SK-N-SH (cell line): ENCODE data around the gene HID1. TPM values are rescaled to one million over a fixed set of nuclear protein-coding genes. Genes with fewer than 3 reads are reported as not detected.

ENCODE experiments used
- CTCF ChIA-PET: fragments of 300-600, 350-600 bp; formaldehyde crosslinking; extraction: SDS; loops from one replicate; lab custom pipeline; 2021; lab: Yijun Ruan, JAX
- POLR2A ChIA-PET: fragments of 350-600 bp; sonication (Branson Sonifier 250); formaldehyde crosslinking; extraction: SDS; loops from one replicate; lab custom pipeline; 2020; ENCODE audit warnings: antibody characterized with exemption, inconsistent platforms; lab: Yijun Ruan, JAX
- DNase-seq: peaks from one replicate; pipeline ENCODE4 v3.0.0; 2012
- H2AFZ ChIP-seq: fragments of 200-600 bp; sonication (generic); 2 replicates; pipeline ENCODE4 v1.8.1; 2016; ENCODE audit warnings: antibody characterized with exemption, mild to moderate bottlenecking, low read depth
- H3F3A ChIP-seq: fragments of 200-600 bp; sonication (generic); replicated peaks from 2 replicates; pipeline ENCODE3; 2016; ENCODE audit warnings: antibody characterized with exemption, mild to moderate bottlenecking; ENCODE audit not compliant: insufficient read depth
- H3K27ac ChIP-seq, 2 experiments: fragments of 200-500 bp in 1 of 2; fragments of 200-600 bp in 1 of 2; sonication (Bioruptor generic) in 1 of 2; sonication (generic), shearing (Covaris generic) in 1 of 2; 2 replicates each; pipeline versions ENCODE4 v1.5.1 to v1.6.1; 2014 to 2016; ENCODE audit warnings: low read depth in 2 of 2, inconsistent platforms in 1 of 2, low read length in 1 of 2, mild to moderate bottlenecking in 1 of 2, mixed read lengths in 1 of 2
- H3K27me3 ChIP-seq: fragments of 200-600 bp; sonication (generic), shearing (Covaris generic); 2 replicates; pipeline ENCODE4 v1.6.1; 2016; ENCODE audit warnings: mixed run types; ENCODE audit not compliant: insufficient read depth
- H3K36me3 ChIP-seq, 2 experiments: fragments of 200-500 bp in 1 of 2; fragments of 200-600 bp in 1 of 2; sonication (Bioruptor generic) in 1 of 2; sonication (generic) in 1 of 2; replicated peaks in 1 of 2; 2 replicates each; pipeline versions ENCODE3 to v1.5.1; 2014 to 2016; ENCODE audit warnings: low read length in 1 of 2, mild to moderate bottlenecking in 1 of 2; ENCODE audit not compliant: insufficient read depth in 2 of 2, control insufficient read depth in 1 of 2
- H3K4me1 ChIP-seq, 2 experiments: fragments of 200-500 bp in 1 of 2; fragments of 200-600 bp in 1 of 2; sonication (Bioruptor generic) in 1 of 2; sonication (generic), shearing (Covaris generic) in 1 of 2; 2 replicates each; pipeline versions ENCODE4 v1.5.1 to v1.6.1; 2014 to 2016; ENCODE audit warnings: low read depth in 1 of 2, low read length in 1 of 2, mixed run types in 1 of 2; ENCODE audit not compliant: insufficient read depth in 2 of 2, control insufficient read depth in 1 of 2
- H3K4me2 ChIP-seq: fragments of 200-600 bp; sonication (generic), shearing (Covaris generic); 2 replicates; pipeline ENCODE4 v1.6.1; 2017; ENCODE audit warnings: mixed run types
- H3K4me3 ChIP-seq, 2 experiments: fragments of 200-500 bp in 1 of 2; fragments of 200-600 bp in 1 of 2; sonication (Bioruptor generic) in 1 of 2; sonication (generic), shearing (Covaris generic) in 1 of 2; 2 replicates each; pipeline versions ENCODE4 v1.5.1 to v1.8.1; 2014 to 2016; ENCODE audit warnings: low read depth in 2 of 2, inconsistent platforms in 1 of 2, low read length in 1 of 2, mild to moderate bottlenecking in 1 of 2, mixed read lengths in 1 of 2, moderate library complexity in 1 of 2
- H3K79me2 ChIP-seq: fragments of 200-600 bp; sonication (generic); 2 replicates; pipeline ENCODE4 v1.8.1; 2017; ENCODE audit warnings: mild to moderate bottlenecking; ENCODE audit not compliant: insufficient read depth
- H3K9ac ChIP-seq: fragments of 200-600 bp; sonication (generic); 2 replicates; pipeline ENCODE4 v1.6.1; 2017; ENCODE audit warnings: mixed run types
- H3K9me2 ChIP-seq: fragments of 200-600 bp; sonication (generic); 2 replicates; pipeline ENCODE4 v1.6.1; 2017; ENCODE audit warnings: mixed run types
- H3K9me3 ChIP-seq: fragments of 200-600 bp; sonication (generic); 2 replicates; pipeline ENCODE4 v1.6.1; 2017; ENCODE audit warnings: mixed run types, mild to moderate bottlenecking, moderate library complexity
- H4K20me1 ChIP-seq: fragments of 200-600 bp; sonication (generic); 2 replicates; pipeline ENCODE4 v1.6.1; 2017; ENCODE audit warnings: mild to moderate bottlenecking, mixed run types; ENCODE audit not compliant: insufficient read depth
- CHD2 ChIP-seq: fragments of 150-350 bp; IDR thresholded peaks from 2 replicates; pipeline ENCODE4 v1.6.1; 2018; ENCODE audit warnings: low read length; ENCODE audit not compliant: partially characterized antibody
- CTCF ChIP-seq: fragments of 200-600 bp; sonication (generic); IDR thresholded peaks from 2 replicates; pipeline ENCODE4 v1.6.1; 2017; ENCODE audit warnings: antibody characterized with exemption, mild to moderate bottlenecking, moderate library complexity
- ELF1 ChIP-seq: IDR thresholded peaks from 2 replicates; pipeline ENCODE4 v1.4.0; 2012
- EP300 ChIP-seq, 2 experiments: IDR thresholded peaks; 2 replicates each; pipeline versions ENCODE4 v1.4.0 to v1.6.1; 2012; ENCODE audit warnings: borderline replicate concordance in 1 of 2, low read depth in 1 of 2, low read length in 1 of 2
- EZH2phosphoT487 ChIP-seq: fragments of 200-600 bp; sonication (generic); IDR thresholded peaks from 2 replicates; pipeline ENCODE4 v1.6.1; 2017; ENCODE audit warnings: low read depth, mixed run types, mild to moderate bottlenecking, antibody characterized with exemption, moderate library complexity, borderline replicate concordance
- FOXJ3 ChIP-seq: sonication (generic); formaldehyde crosslinking; IDR thresholded peaks from 2 replicates; pipeline ENCODE4 v1.5.1; 2020; ENCODE audit warnings: mild to moderate bottlenecking, missing genetic modification reagents
- FOXM1 ChIP-seq: IDR thresholded peaks from 2 replicates; pipeline ENCODE4 v1.4.0; 2012; ENCODE audit warnings: low read depth, mild to moderate bottlenecking
- JUND ChIP-seq: IDR thresholded peaks from 2 replicates; pipeline ENCODE4 v1.4.0; 2012
- MEF2A ChIP-seq: IDR thresholded peaks from 2 replicates; pipeline ENCODE4 v1.4.0; 2012; ENCODE audit warnings: low read depth, borderline replicate concordance
- NRF1 ChIP-seq: IDR thresholded peaks from 2 replicates; pipeline ENCODE4 v1.6.1; 2012; ENCODE audit warnings: low read depth, mild to moderate bottlenecking, low read length
- PBX3 ChIP-seq: IDR thresholded peaks from 2 replicates; pipeline ENCODE4; 2012
- POLR2AphosphoS5 ChIP-seq: IDR thresholded peaks from 2 replicates; pipeline ENCODE4 v1.6.1; 2012; ENCODE audit warnings: low read depth, low read length
- RAD21 ChIP-seq: IDR thresholded peaks from 2 replicates; pipeline ENCODE4 v1.6.1; 2012; ENCODE audit warnings: mild to moderate bottlenecking, low read length
- RCOR1 ChIP-seq: fragments of 150-350 bp; IDR thresholded peaks from 2 replicates; pipeline ENCODE4 v1.6.1; 2017; ENCODE audit warnings: antibody characterized with exemption, low read length
- RFX5 ChIP-seq: IDR thresholded peaks from 2 replicates; pipeline ENCODE4 v1.6.1; 2012; ENCODE audit warnings: mild to moderate bottlenecking, improper control_type of control experiment, low read length
- SIN3A ChIP-seq: IDR thresholded peaks from 2 replicates; pipeline ENCODE4 v1.6.1; 2012; ENCODE audit warnings: low read depth, mild to moderate bottlenecking, low read length, moderate library complexity, borderline replicate concordance
- SMC3 ChIP-seq: IDR thresholded peaks from 2 replicates; pipeline ENCODE4 v1.6.1; 2012; ENCODE audit warnings: low read depth, low read length, improper control_type of control experiment
- TAF1 ChIP-seq: IDR thresholded peaks from 2 replicates; pipeline ENCODE4 v1.6.1; 2012; ENCODE audit warnings: low read depth, mild to moderate bottlenecking, low read length, moderate library complexity, borderline replicate concordance
- USF1 ChIP-seq: IDR thresholded peaks from 2 replicates; pipeline ENCODE4 v1.4.0; 2012; ENCODE audit warnings: low read depth, borderline replicate concordance
- YY1 ChIP-seq: IDR thresholded peaks from 2 replicates; pipeline ENCODE4 v1.4.0; 2012; ENCODE audit warnings: low read depth, mild to moderate bottlenecking
- ZBTB33 ChIP-seq: IDR thresholded peaks from 2 replicates; pipeline ENCODE4 v1.4.0; 2012; ENCODE audit warnings: low read depth, borderline replicate concordance
- WGBS: methylation state at CpG from one replicate; pipeline ENCODE4 v1.1.6; 2017; ENCODE audit warnings: low lambda C conversion rate; 5-methylcytosine and 5-hydroxymethylcytosine counted together
- polyA plus RNA-seq, 3 experiments: library from polyadenylated mRNA; depleted of rRNA; stranded (reverse); fragments of >200 nt; gene quantifications; 2 replicates each; pipeline ENCODE4 v1.2.3, GENCODE V29; 2012

HID1 gene
- polyA plus RNA-seq, 1 of the 3 experiments (the other 2 are of a cell fraction), result 2.5 TPM

GRCh38 chr17:74961657-74962350 lies 10.8 kb downstream of the HID1 start:
- WGBS, result 21% methylated on average over 15 of the region's 23 CpGs
- no peaks in the 10 kb centered on the region for H3F3A ChIP-seq
- no peak overlapping the region for H2AFZ ChIP-seq

More at GRCh38 chr17:74961657-74962350, 10.8 kb downstream of the HID1 start:
- no peak for TF ChIP-seq FOXM1
- peak; percentile 93 for TF ChIP-seq SMC3
- peak; percentile 91 for TF ChIP-seq CTCF
- no peak for TF ChIP-seq YY1
- TF ChIP-seq EP300 (IDR thresholded peaks at IDR 0.05; ENCODE audit: borderline replicate concordance in 1 of 2, low read depth in 1 of 2, low read length in 1 of 2), result no peak
- no peak for TF ChIP-seq POLR2AphosphoS5
- no peak for TF ChIP-seq NRF1
- TF ChIP-seq RAD21, result peak; percentile 95
- TF ChIP-seq JUND, result no peak
- TF ChIP-seq ELF1, result no peak
- TF ChIP-seq USF1, result no peak
- TF ChIP-seq MEF2A, result no peak
- TF ChIP-seq SIN3A, result no peak
- TF ChIP-seq TAF1, result no peak
- TF ChIP-seq PBX3, result no peak
- no peak for TF ChIP-seq FOXJ3 (CRISPR knock-in tag)
- no peak for TF ChIP-seq CHD2
- TF ChIP-seq RCOR1, result peak; percentile 45; the same call in 1 of the 2 replicates
- no peak for TF ChIP-seq ZBTB33
- TF ChIP-seq EZH2phosphoT487, result no peak
- TF ChIP-seq RFX5, result peak; percentile 40; the same call in 1 of the 2 replicates
- no peaks in the 10 kb centered on the region for H3K36me3 ChIP-seq
- H3K9ac ChIP-seq, result no peak overlapping the region
- H3K4me3 ChIP-seq, result no peak overlapping the region
- CTCF ChIA-PET, result interaction anchor here (0.6 to 11.0 kb wide), 55 partner anchors 9 to 471 kb away, joined by 3 to 295 read pairs (median 6); partner anchors contain the start of genes ARMC7, ATP5PD, CDR2L and HID1
- DNase-seq, result peak; percentile 96
- H3K4me1 ChIP-seq, result no peaks in the 10 kb centered on the region; a peak in 1 of 4 replicates
- H3K4me2 ChIP-seq, result no peak overlapping the region
- no peaks in the 10 kb centered on the region for H3K9me3 ChIP-seq
- H3K27me3 ChIP-seq, result no peaks in the 10 kb centered on the region
- H3K79me2 ChIP-seq, result no peaks in the 10 kb centered on the region
- H3K27ac ChIP-seq, result no peak overlapping the region; a peak in 1 of 4 replicates
- no peaks in the 10 kb centered on the region for H3K9me2 ChIP-seq
- no peaks in the 10 kb centered on the region for H4K20me1 ChIP-seq
- POLR2A ChIA-PET, result interaction anchor here (0.7 to 4.9 kb wide), 12 partner anchors 10 to 169 kb away, joined by 3 to 49 read pairs (median 4); partner anchors contain the start of genes HID1, KCTD2, MRPL58 and NT5C
